IgD-negative memory B cell (primary cell): ENCODE measurements around the gene SBDS. TPM values are rescaled to one million over a fixed set of nuclear protein-coding genes. Genes with fewer than 3 reads are reported as not detected.

Source experiments
- H3K27ac Mint-ChIP-seq, 3 donors: one replicate each; pipeline ENCODE4 v1.8.0; 2020 to 2022; ENCODE audit warnings: mild to moderate bottlenecking in 3 of 3, mixed read lengths in 3 of 3, moderate library complexity in 1 of 3
- H3K27me3 Mint-ChIP-seq: one replicate; pipeline ENCODE4 v1.8.0; 2021; ENCODE audit warnings: mixed read lengths
- H3K36me3 Mint-ChIP-seq: one replicate; pipeline ENCODE4 v1.8.0; 2020; ENCODE audit warnings: mild to moderate bottlenecking, mixed read lengths
- H3K4me1 Mint-ChIP-seq, 3 donors: one replicate each; pipeline ENCODE4 v1.8.0; 2020 to 2022; ENCODE audit warnings: mixed read lengths in 3 of 3, mild to moderate bottlenecking in 1 of 3
- H3K4me3 Mint-ChIP-seq, 4 donors: one replicate each; pipeline ENCODE4 v1.8.0; 2020 to 2022; ENCODE audit warnings: mild to moderate bottlenecking in 4 of 4, mixed read lengths in 4 of 4, moderate library complexity in 3 of 4
- H3K9me3 Mint-ChIP-seq, 3 donors: one replicate each; pipeline ENCODE4 v1.8.0; 2020 to 2021; ENCODE audit warnings: mixed read lengths in 3 of 3, mild to moderate bottlenecking in 1 of 3
- polyA plus RNA-seq: library from polyadenylated mRNA; unstranded; fragments of 300-500 nt; fragmentation: Illumina TruSeq; gene quantifications from one replicate; pipeline ENCODE4 v1.2.3, GENCODE V29; 2021

SBDS gene
- polyA plus RNA-seq, 1 donor from 2014 or later: 66.2 TPM

GRCh38 chr7:66967029-66967428 is 28.4 kb downstream of the SBDS start:
- no peaks in the 10 kb centered on the region for H3K27me3 Mint-ChIP-seq
- H3K27ac Mint-ChIP-seq: no peak overlapping the region
- no peak overlapping the region for H3K4me3 Mint-ChIP-seq
- H3K36me3 Mint-ChIP-seq: no peaks in the 10 kb centered on the region
- H3K4me1 Mint-ChIP-seq: no peaks in the 10 kb centered on the region
- no peaks in the 10 kb centered on the region for H3K9me3 Mint-ChIP-seq

- Mint-ChIP-seq H3K9me3 (no peaks in the 10 kb centered on the region), H3K27me3 (no peaks in the 10 kb centered on the region), H3K27ac (no peak overlapping the region), H3K4me1 (no peaks in the 10 kb centered on the region), H3K36me3 (peaks cover 3% of the 10 kb centered on the region), H3K4me3 (no peak overlapping the region)
Observed at GRCh38 chr7:66964411-66964810, 31.0 kb downstream of the SBDS start.

- no peak overlapping the region for H3K4me3 Mint-ChIP-seq
- no peaks in the 10 kb centered on the region for H3K27me3 Mint-ChIP-seq
- H3K9me3 Mint-ChIP-seq: no peaks in the 10 kb centered on the region
- H3K4me1 Mint-ChIP-seq: no peaks in the 10 kb centered on the region
- no peak overlapping the region for H3K27ac Mint-ChIP-seq
- H3K36me3 Mint-ChIP-seq: peaks cover 3% of the 10 kb centered on the region
Observed at GRCh38 chr7:66961096-66961495, 34.3 kb downstream of the SBDS start.

GRCh38 chr7:66960192-66960591 is 35.2 kb downstream of the SBDS start:
- H3K36me3 Mint-ChIP-seq: peaks cover 3% of the 10 kb centered on the region
- H3K27ac Mint-ChIP-seq: no peak overlapping the region

GRCh38 chr7:66958538-66959350 is 36.6 kb downstream of the SBDS start:
- H3K4me3 Mint-ChIP-seq: peak overlapping the region in 1 of 4 donors; percentile 78
- H3K4me1 Mint-ChIP-seq: no peaks in the 10 kb centered on the region
- no peaks in the 10 kb centered on the region for H3K9me3 Mint-ChIP-seq
- peak overlapping the region in 1 of 3 donors; percentile 86 for H3K27ac Mint-ChIP-seq
- peaks cover 3% of the 10 kb centered on the region for H3K36me3 Mint-ChIP-seq
- no peaks in the 10 kb centered on the region for H3K27me3 Mint-ChIP-seq

More at GRCh38 chr7:66960192-66960591, 35.2 kb downstream of the SBDS start:
- no peaks in the 10 kb centered on the region for H3K9me3 Mint-ChIP-seq
- no peaks in the 10 kb centered on the region for H3K27me3 Mint-ChIP-seq
- no peak overlapping the region for H3K4me3 Mint-ChIP-seq
- no peaks in the 10 kb centered on the region for H3K4me1 Mint-ChIP-seq

GRCh38 chr7:66957595-66958290 is 37.6 kb downstream of the SBDS start:
- Mint-ChIP-seq H3K4me1 (peaks cover 6 to 8% (median 6%) of the 10 kb centered on the region in 3 donors), H3K36me3 (peaks cover 3% of the 10 kb centered on the region), H3K27ac (no peak overlapping the region), H3K9me3 (no peaks in the 10 kb centered on the region), H3K4me3 (no peak overlapping the region), H3K27me3 (no peaks in the 10 kb centered on the region)

- Mint-ChIP-seq H3K4me3 (peak overlapping the region in 1 of 4 donors; percentile 43), H3K27me3 (no peaks in the 10 kb centered on the region), H3K36me3 (no peaks in the 10 kb centered on the region), H3K4me1 (peaks cover 11 to 14% (median 11%) of the 10 kb centered on the region in 3 donors), H3K27ac (peak overlapping the region; percentile 5 to 62 (median 53)), H3K9me3 (no peaks in the 10 kb centered on the region)
Observed at GRCh38 chr7:66953044-66953427, 42.4 kb downstream of the SBDS start.

GRCh38 chr7:66952343-66953043 is 42.9 kb downstream of the SBDS start:
- peaks cover 11 to 14% (median 11%) of the 10 kb centered on the region in 3 donors for H3K4me1 Mint-ChIP-seq
- no peaks in the 10 kb centered on the region for H3K27me3 Mint-ChIP-seq
- no peaks in the 10 kb centered on the region for H3K36me3 Mint-ChIP-seq
- H3K27ac Mint-ChIP-seq: peak overlapping the region; percentile 5 to 62 (median 53)
- H3K4me3 Mint-ChIP-seq: peak overlapping the region in 1 of 4 donors; percentile 43
- no peaks in the 10 kb centered on the region for H3K9me3 Mint-ChIP-seq

GRCh38 chr7:66950763-66951162 is 44.6 kb downstream of the SBDS start:
- Mint-ChIP-seq H3K36me3 (no peaks in the 10 kb centered on the region), H3K27me3 (no peaks in the 10 kb centered on the region), H3K9me3 (no peaks in the 10 kb centered on the region), H3K4me3 (no peak overlapping the region), H3K27ac (no peak overlapping the region), H3K4me1 (peaks cover 11 to 14% (median 11%) of the 10 kb centered on the region in 3 donors)

- Mint-ChIP-seq H3K4me1 (peaks cover 11 to 14% (median 11%) of the 10 kb centered on the region in 3 donors), H3K36me3 (no peaks in the 10 kb centered on the region), H3K27ac (peak overlapping the region in 1 of 3 donors; percentile 43), H3K27me3 (no peaks in the 10 kb centered on the region), H3K9me3 (no peaks in the 10 kb centered on the region), H3K4me3 (no peak overlapping the region)
Observed at GRCh38 chr7:66950311-66950710, 45.1 kb downstream of the SBDS start.

GRCh38 chr7:66948480-66949109 is 46.8 kb downstream of the SBDS start:
- H3K4me1 Mint-ChIP-seq: peaks cover 11 to 14% (median 11%) of the 10 kb centered on the region in 3 donors
- no peak overlapping the region for H3K4me3 Mint-ChIP-seq
- no peak overlapping the region for H3K27ac Mint-ChIP-seq
- H3K9me3 Mint-ChIP-seq: no peaks in the 10 kb centered on the region
- no peaks in the 10 kb centered on the region for H3K27me3 Mint-ChIP-seq
- H3K36me3 Mint-ChIP-seq: no peaks in the 10 kb centered on the region

GRCh38 chr7:66946545-66946944 is 48.8 kb downstream of the SBDS start:
- Mint-ChIP-seq H3K36me3 (no peaks in the 10 kb centered on the region), H3K4me3 (no peak overlapping the region), H3K4me1 (peaks cover 0 to 6% (median 5%) of the 10 kb centered on the region in 3 donors), H3K27ac (no peak overlapping the region), H3K27me3 (no peaks in the 10 kb centered on the region), H3K9me3 (no peaks in the 10 kb centered on the region)

GRCh38 chr7:66939325-66939724 is 56.1 kb downstream of the SBDS start:
- Mint-ChIP-seq H3K27me3 (no peaks in the 10 kb centered on the region), H3K9me3 (peaks cover 0 to 1% (median 0%) of the 10 kb centered on the region in 3 donors), H3K4me1 (peaks cover 25 to 42% (median 31%) of the 10 kb centered on the region in 3 donors), H3K4me3 (no peak overlapping the region), H3K27ac (peak overlapping the region in 1 of 3 donors; percentile 80), H3K36me3 (peaks cover 13% of the 10 kb centered on the region)

GRCh38 chr7:66937940-66938339 is 57.4 kb downstream of the SBDS start:
- Mint-ChIP-seq H3K27ac (no peak overlapping the region), H3K4me1 (peaks cover 33 to 47% (median 37%) of the 10 kb centered on the region in 3 donors), H3K36me3 (peaks cover 15% of the 10 kb centered on the region), H3K9me3 (peaks cover 0 to 1% (median 0%) of the 10 kb centered on the region in 3 donors), H3K4me3 (peak overlapping the region in 1 of 4 donors; percentile 66), H3K27me3 (no peaks in the 10 kb centered on the region)
